ENCODE results near the gene SULT1A2.
"Not testable (repeated sequence)": the region's sequence is repeated elsewhere in the genome, so short reads cannot be mapped to it uniquely, and the experiment has no call there.

SULT1A2 gene

DNA sequence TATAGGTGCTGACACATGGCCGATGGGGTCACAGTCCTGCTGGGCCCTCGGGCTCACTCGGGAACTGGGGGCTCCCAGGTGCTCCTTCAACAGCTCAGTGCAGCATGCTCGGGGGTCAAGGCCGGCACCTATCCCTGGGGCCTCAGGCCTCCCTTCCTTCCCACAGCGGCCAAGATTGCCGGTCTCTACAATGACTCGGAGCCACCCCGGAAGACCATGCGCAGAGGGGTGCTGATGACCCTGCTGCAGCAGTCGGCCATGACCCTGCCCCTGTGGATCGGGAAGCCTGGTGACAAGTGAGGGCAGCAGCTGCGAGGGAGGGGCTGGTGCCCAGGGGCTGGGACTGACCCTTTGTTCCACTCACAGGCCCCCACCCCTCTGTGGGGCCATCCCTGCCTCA, 6.9 kb downstream of the SULT1A2 start:
- no peak for DNase-seq

DNA sequence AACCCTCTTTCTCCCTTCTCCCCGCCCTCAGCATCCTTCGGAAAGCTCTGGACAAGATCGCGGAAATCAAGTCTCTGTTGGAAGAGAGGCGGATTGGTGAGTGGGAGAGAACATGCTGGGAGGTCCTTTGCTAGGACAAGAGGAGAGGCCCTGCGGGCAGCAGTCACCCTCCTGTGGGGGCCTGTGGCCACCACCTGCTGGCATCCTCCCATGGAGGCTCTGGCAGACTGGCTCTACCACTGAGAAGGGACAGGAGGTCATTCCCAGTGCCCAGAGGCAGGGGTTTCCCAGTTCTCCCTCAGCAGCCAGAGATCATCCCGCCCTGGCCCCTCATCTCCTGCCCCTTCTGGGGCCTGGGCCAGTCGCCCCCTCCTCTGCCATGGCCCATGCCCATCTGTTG, 7.8 kb downstream of the SULT1A2 start:
- DNase-seq: no peak

DNA sequence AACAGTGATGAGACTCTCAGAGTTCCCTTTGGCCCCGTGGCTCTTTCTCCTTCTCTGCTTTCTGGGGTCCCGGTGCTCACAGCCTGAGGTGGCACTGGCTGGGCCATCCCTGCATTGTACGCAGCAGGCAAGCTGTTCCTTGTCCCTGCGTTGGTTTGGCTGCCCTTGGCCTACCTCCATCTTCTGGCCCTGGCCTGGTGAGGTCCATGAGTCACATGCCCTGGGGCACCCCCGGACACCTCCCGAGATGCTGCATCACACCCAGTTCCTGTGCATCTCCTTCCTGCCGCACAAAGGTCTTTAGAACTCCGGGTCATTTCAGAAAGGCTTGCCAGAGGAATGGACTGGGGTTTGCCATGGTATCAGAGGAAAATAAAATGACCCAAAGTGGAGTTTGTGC, 9.5 kb downstream of the SULT1A2 start:
- no peak for DNase-seq

DNA sequence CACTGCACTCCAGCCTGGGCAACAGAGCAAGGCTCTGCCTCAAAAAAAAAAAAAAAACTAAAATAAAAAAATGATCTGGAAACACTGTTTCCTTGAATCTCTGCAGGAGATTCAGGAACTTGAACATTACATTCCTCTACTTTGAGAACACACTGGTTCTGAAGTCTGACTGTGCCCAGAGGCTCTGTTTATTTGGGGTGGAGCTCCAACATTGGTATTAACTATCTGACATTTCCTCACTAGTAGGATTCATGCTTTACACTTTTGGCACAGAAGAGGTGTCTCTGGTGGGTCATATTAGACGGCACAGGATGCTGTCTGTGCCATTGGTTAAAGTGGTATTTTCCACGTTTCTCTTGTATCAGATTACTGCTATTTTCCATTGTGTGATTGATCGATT, 10.4 kb downstream of the SULT1A2 start:
- DNase-seq: no peak

DNA sequence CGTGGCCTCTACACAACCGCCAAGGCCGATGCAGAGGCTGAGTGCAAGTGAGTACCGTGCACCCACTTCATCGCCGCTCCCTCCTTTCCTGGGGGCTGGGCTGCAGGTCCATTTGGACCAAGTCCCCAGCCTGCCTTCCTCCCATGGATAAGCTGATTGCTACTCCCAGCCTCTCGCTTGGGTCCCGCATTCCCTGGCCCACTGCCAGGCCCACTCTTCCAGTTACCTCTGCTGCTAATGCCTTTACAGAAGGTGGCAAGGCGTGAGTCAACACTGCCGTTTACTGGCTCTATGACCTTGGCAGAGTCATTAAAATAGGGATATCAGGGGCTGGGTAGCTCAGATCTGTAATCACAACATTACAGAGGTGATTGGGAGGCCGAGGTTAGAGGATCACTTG, 11.2 kb downstream of the SULT1A2 start:
- DNase-seq: no peak

DNA sequence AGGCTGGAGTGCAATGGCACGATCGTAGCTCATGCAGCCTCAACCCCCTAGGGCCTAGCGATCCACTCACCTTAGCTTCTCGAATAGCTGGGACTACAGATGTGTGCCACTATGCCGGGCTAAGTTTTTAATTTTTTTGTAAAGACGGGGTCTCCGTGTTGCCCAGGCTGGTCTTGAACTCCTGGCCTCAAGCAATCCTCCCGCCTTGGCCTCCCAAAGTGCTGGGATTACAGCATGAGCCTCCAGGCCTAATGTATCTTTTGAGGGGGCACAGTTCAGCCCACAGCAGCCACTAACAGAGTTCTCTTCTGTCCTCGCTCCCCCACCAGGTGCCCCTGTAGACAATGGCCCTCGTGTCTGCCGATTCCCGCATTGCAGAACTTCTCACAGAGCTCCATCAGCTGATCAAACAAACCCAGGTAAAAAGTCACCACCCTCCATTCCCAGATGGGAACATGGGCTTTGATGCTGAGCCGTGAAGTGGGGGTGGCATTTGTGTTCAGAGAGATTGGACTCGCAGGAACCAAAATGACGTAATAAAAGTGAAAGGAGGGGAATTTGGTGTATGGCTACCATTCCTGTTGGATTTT, 16.0 kb downstream of the SULT1A2 start:
- DNase-seq: no peak

DNA sequence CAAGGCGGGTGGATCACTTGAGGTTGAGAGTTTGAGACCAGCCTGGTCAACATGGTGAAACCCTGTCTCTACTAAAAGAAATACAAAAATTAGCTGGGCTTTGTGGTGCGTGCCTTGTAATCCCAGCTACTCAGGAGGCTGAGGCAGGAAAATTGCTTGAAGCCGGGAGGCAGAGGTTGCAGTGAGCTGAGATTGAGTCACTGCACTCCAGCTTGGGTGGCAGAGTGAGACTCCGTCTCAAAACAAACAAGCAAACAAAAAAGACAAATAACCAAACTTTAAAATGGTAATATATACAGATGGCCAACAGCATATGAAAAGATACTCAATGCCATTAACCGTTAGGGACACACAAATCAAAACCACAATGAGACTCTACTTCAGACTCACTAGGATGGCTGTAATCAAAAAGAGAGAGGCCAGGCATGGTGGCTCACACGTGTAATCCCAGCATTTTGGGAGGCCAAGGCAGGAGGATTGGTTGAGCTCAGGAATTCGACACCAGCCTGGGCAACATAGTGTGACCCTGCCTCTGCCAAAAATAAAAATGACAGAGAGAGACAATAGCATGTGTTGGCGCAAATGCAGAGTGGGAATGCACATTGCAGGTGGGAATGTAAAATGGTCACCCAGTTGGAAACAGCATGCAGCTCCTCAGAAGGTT, 21.3 kb downstream of the SULT1A2 start:
- no peak for DNase-seq

DNA sequence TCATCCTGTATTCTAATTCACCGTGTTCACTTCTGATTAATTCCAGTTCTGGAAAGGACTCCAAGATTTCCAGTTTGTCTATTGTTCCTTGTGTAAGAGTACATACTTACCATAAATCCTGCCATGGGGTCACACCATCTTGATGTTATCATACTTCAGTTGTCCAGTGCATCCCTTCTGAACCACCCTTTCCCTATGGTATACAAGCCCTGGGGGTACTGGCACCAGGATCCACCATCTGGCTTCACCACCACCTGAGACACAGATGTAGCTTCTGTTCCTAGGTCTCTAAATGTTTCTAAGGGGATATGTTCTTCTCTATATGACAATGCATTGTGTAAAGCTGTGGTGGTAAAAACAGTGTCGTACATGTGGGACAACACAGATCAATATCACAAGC, 21.9 kb downstream of the SULT1A2 start:
- no peak for DNase-seq

DNA sequence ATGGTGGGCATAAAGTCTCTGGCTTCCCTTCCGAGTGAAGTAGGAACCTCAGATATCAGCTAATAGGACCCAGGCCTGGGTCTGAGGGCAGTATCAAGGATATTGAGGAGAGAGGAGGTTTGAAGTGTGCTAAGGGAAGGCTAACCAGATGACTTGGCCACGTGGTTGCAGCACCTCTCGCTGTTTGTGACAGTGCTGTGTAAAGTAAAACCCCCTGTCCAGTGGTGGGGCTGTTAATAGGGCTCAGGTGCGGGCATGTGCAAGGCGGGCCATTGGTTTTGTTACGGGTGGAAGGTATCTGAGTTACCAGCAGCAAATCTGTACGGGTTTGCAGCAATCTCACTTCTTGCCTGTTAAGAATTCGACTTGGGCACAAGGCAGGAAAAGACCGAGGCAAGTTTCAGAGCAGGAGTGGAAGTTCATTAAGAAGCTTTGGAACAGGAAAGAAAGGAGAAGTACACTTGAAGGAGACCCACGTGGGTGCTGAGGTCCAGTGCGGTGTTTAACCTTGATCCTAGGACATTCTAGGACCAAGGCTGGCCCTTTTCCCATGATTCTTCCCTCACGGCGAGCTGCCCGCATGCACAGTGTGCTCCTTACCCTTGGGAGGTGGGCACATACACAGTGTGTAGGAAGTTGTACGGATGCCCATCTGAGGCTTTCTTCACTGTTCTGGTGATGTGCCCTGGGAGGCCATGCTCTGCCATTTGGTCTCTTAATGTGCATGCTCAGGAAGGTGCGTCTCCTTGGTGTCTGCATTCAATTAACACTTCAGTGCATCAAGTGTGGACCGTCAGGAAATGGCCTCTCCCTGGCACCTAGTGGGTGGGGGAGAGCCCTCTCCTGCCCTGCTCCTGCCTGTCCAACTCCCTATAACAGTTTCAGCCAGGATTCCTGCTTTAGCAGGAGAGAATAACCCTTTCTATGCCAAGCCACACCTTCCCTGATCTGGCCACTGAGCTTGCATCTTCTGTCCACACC, 22.8 kb downstream of the SULT1A2 start:
- no peak for DNase-seq

DNA sequence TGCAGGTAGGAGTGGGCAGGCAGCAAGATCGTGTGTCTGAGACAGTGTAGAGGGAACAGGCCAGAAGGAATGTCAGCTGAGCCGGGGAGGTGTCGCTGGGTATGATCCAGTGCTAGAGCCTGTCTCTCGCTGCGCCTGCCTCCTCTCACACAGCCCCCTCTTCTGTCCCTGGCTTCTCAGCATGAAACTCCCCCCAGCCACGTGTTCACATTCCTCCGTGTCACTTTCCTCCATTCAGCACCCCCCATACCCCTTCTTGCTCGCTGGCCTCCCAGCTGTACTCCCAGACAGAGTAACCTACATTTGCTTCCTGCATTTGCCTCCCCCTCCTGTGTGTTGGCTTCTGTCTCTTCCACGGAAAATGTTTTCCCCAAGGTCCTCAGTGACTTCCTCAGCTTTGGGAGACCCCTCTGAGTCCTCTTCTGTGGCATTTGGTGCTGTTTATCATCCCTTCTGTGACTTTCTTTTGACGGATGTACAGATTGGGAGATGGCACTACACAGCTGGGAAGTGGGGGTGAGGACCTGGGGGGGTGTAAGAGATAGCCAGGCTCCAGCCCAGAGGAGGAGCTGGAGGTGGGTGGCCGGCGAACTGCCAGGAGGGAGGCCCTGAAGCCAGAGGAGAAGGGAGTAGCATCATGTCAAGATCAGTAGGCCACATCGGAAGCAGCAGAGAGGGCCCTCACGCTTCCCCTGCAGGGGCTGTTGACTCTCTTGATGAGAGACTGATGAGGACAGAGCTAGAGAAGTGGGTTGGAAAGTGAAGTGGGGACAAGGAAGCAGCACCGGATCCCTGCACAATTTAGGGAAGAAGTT, 23.9 kb downstream of the SULT1A2 start:
- no peak for DNase-seq

DNA sequence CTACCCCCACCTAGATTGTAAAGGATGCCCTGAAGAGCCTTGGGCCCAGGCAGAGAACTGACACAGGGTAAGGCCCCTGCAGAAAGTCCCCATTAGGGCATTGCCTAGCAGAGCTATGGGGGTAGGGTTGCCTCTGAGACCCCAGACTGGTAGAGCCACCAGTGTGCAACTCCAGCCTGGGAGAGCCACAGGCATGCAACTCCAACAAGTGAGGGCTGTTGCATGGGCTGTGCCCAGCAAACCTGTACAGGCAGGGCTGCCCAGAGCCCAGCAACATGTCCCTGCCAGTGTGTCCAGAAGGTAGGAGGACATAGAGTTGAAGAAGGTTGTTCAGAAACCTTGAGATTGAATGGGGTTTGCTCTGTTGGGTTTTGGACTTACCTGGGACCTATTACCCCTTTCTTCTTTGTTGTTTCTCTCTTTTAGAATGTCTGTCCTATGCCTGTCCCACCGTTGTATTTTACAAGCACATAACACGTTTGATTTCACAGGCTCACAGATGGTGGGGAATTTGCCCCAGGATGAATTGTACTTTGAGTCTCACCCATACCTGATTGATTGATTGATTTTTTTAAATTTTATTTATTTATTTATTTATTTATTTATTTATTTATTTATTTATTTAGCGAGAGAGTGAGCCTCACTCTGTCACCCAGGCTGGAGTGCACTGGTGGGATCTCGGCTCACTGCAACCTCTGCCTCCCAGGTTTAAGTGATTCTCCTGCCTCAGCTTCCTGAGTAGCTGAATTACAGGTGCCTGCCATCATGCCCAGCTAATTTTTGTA, 26.7 kb downstream of the SULT1A2 start:
- DNase-seq: no peak

DNA sequence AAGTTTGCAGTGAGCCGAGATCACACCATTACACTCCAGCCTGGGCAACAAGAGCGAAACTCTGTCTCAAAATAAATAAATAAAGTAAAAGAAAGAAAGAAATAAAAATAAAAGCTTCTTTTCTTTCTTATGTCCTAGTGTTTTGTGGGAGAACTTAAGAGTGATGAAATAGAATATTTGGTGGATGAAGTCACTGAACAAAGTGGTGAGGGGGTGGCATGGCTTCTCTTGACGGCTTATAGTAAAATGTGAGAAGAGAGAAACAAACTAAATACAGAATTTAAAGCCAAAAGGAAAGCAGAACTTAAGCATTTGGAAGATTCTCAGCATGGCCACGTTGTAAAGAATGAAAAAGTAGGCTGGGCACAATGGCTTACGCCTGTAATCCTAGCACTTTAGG, 27.8 kb downstream of the SULT1A2 start:
- DNase-seq: no peak

DNA sequence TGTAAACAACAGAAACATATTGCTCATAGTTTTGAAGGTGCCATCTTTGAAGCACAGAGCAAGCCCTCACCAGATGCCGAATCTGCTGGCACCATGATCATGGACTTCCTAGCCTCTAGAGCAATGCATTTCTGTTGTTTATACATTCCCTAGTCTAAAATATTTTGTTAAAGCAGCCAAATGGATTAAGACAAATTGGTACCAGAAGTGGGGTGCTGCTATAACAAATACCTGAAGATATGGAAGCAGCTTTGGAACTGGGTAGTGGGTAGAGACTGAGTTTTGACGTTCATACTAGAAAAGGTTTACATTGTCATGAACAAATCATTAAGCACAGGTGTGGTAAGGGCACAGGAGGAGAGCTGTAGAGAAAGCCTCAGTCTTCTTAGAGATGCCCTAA, 29.6 kb downstream of the SULT1A2 start:
- no peak for DNase-seq

DNA sequence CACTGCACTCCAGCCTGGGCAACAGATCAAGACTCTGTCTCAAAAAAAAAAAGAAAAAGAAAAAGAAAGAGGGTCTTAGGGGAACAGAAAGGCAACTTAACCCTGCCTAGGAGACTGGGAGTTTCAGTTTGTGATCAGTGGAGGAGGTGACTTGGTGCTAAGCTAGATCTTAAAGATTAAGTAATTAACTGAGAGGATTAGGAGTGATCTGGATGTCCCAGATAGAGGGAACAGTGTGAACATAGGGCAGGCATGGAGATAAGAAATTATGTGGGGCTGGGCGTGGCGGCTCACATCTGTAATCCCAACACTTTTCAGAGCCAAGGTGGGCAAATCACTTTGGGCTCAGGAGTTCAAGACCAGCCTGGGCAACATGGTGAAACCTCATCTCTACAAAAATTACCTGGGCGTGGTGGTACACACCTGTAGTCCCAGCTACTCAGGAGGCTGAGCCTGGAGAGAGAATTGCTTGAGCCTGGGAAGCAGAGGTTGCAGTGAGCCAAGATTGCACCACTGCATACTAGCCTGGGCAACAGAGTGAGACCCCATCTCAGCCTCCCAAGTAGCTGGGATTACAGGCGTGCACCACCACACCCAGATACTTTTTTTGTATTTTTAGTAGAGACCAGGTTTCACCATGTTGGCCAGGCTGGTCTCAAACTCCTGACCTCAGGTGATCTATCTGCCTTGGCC, 30.5 kb downstream of the SULT1A2 start:
- not testable (repeated sequence) for DNase-seq

DNA sequence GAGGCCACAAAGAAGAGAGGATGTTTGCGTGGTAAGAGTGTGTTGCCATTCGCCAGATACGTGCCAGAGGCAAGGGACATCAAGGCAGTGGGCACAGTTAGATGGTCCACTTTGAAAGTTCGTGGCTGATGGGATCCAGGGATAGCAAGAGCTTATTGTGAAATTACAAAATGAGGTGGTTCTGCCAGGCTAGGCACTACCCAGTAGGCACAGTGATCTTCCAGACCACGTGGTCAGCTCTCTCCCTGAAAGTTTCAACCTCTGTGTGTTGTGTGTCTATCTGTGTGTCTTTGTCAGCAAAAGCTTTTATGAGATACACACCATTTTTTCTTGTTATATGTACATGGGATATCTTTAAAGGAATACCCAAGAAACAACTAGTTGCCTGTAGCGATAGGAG, 33.6 kb downstream of the SULT1A2 start:
- DNase-seq: no peak

DNA sequence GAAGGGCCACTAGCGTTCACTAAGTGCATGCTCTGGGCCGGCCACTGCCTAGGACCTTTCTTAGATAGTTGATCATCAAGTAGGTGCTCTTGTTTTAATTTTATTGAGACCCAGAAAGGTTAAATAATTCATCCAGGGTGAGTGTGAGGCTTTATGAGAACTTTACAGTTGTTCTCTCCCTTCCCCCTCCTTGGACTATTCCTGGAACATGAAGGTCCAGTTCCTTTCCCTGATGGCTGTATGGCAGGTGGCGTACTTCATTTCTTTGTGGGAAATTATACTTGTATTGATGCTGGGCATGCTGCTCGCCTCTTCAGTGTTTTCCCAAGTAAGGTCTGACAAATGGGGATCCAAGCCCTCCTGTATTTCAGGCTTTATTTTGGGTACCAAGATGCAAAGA, 34.7 kb downstream of the SULT1A2 start:
- DNase-seq: no peak

DNA sequence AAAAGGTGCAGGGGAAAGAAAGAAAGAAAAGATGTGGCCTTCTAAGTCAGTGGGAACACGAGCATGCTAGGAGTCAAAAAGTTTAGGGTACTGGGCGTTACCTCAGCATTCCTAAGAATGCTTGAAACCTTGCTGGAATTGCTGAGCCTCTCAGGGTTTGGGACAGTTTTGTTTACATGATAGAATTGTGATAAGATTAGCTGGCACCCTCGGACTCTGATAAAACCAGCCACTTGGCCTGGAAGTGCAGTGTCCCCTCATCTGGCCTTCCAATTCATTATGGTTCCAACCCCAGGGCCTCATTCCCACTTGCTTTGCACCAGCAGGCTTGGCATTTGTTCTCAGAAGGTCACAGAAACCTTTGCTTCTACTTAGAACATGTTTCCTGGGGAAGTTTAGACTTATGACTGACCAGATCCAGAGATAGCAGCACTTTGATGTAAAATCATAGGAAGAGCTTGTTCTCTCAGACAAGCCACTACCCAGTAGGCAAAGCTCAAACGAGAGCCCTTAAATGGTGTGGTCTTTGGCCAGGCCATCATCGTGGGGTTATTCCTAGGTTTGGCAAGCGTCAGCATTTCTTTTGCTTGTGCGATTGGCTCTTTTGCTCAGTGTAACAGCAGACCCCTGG, 35.2 kb downstream of the SULT1A2 start:
- no peak for DNase-seq

DNA sequence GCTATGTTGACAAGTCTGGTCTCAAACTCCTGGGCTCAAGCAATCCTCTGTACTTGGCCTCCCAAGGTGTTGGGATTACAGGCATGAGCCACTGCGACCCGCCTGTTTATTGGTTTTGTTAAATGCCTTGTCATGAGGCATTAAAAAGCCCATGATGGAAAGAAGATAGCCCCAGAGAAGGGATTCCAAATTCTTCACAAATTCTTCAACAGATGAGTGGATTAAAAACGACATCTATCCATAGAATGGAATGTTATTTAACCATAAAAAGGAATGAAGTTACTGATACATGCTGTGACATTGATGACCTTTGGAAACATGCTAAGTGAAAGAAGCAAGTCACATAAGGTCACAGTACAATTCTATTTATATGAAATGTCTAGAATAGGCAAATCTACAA, 38.4 kb downstream of the SULT1A2 start:
- DNase-seq: no peak

DNA sequence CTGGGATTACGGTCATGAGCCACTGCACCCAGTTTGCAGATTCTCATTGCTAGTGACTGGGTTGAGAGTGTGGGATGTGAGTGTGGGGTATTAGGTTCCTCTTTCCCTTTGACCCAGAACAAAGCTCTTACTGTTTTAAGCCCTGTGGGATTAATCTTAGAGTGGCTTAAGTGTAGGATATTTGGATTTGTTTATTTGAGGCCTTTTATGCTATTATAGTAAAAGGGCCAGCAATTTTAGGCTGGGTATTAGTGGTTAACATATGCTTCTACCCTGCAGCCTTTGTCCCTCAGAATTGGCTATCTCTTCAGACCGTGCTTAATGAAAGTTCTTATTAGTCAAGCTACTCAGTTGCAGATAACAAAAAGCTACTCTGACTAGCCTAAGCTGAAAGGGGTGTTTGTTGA, 39.9 kb downstream of the SULT1A2 start:
- no peak for DNase-seq

DNA sequence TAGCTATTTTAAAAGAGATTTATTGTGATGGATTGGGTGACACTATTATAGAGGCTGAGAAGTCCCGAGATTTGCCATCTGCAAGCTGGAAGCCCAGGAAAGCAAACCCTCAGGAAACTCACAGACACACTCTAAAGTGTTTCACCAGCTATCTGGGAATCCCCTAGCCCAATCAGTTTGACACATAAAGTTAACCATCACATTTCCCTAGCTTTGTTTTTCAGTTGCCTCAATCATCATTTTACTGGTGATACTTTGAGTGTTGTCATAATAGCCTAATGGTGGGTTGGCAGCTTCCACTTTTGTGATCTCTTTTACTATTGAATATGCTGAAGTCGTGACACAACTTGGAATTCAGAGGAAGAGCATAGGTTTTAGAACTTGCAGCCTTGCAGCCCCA, 41.3 kb downstream of the SULT1A2 start:
- no peak for DNase-seq
